H1 (cell line): Measurements from ENCODE around the gene ORAI1. TPM values are rescaled to one million over a fixed set of nuclear protein-coding genes. Genes with fewer than 3 reads are reported as not detected.

Experiments
- CTCF ChIA-PET: fragments of 300-600 bp; sonication (Branson Sonifier 250); formaldehyde crosslinking; loops from one replicate; lab custom pipeline; 2021; ENCODE audit not compliant: partially characterized antibody; lab: Charles Lee
- POLR2A ChIA-PET: fragments of 300-600 bp; sonication (Branson Sonifier 250); formaldehyde crosslinking; loops from one replicate; lab custom pipeline; 2021; ENCODE audit warnings: inconsistent platforms; ENCODE audit not compliant: partially characterized antibody; lab: Charles Lee
- DNase-seq, 2 experiments: peaks; one replicate each; pipeline versions ENCODE4 v3.0.0 to v3.0.0-alpha.2; 2010 to 2022; ENCODE audit warnings: low spot score in 2 of 2, low read depth in 1 of 2, mixed read lengths in 1 of 2
- FAIRE-seq: peaks from 2 replicates; lab custom pipeline; 2011; peaks lifted over from hg19 to GRCh38; lab: Jason Lieb, UNC
- H2AFZ ChIP-seq: 2 replicates; pipeline ENCODE4 v1.8.1; 2012; ENCODE audit warnings: low read length, inconsistent platforms
- H2AK5ac ChIP-seq: 2 replicates; pipeline ENCODE4 v1.6.1; 2013; ENCODE audit warnings: low read depth, low read length
- H2BK120ac ChIP-seq: replicated peaks from 2 replicates; pipeline ENCODE3; 2013; ENCODE audit warnings: low read depth, low read length, inconsistent platforms
- H2BK12ac ChIP-seq: 2 replicates; pipeline ENCODE4 v1.6.1; 2013; ENCODE audit warnings: low read depth, low read length
- H2BK15ac ChIP-seq: 2 replicates; pipeline ENCODE4 v1.6.1; 2013; ENCODE audit warnings: low read length
- H2BK20ac ChIP-seq: 2 replicates; pipeline ENCODE4 v1.6.1; 2013; ENCODE audit warnings: low read length
- H2BK5ac ChIP-seq: 2 replicates; pipeline ENCODE4 v1.6.1; 2013; ENCODE audit warnings: low read depth, low read length
- H3K14ac ChIP-seq: 2 replicates; pipeline ENCODE4 v1.6.1; 2013; ENCODE audit warnings: inconsistent platforms; ENCODE audit not compliant: insufficient read length
- H3K18ac ChIP-seq: 2 replicates; pipeline ENCODE4 v1.6.1; 2013; ENCODE audit warnings: low read length; ENCODE audit errors: extremely low read depth
- H3K23ac ChIP-seq: 2 replicates; pipeline ENCODE4 v1.6.1; 2013; ENCODE audit warnings: inconsistent platforms; ENCODE audit not compliant: insufficient read length
- H3K23me2 ChIP-seq: 2 replicates; pipeline ENCODE4 v1.6.1; 2013; ENCODE audit warnings: low read depth, low read length
- H3K27ac ChIP-seq: 2 replicates; pipeline ENCODE4 v1.6.1; 2011; ENCODE audit warnings: low read depth, low read length, inconsistent platforms
- H3K27me3 ChIP-seq, 4 experiments: replicated peaks in 1 of 4; 1 replicate in 1 of 4; 2 replicates in 3 of 4; pipeline versions ENCODE4 v1.6.1 to v1.8.1; 2011 to 2013; ENCODE audit warnings: low read length in 3 of 4, mild to moderate bottlenecking in 3 of 4, inconsistent platforms in 2 of 4, mixed read lengths in 2 of 4, moderate library complexity in 1 of 4; ENCODE audit not compliant: control insufficient read depth in 3 of 4, insufficient read depth in 3 of 4; ENCODE audit errors: extremely low read depth in 1 of 4
- H3K36me3 ChIP-seq, 4 experiments: 2 replicates each; pipeline versions ENCODE4 v1.6.1 to v1.8.1; 2011 to 2013; ENCODE audit warnings: mild to moderate bottlenecking in 4 of 4, low read length in 3 of 4, moderate library complexity in 2 of 4, control low read depth in 1 of 4, inconsistent platforms in 1 of 4; ENCODE audit not compliant: insufficient read depth in 4 of 4, control insufficient read depth in 2 of 4
- H3K4ac ChIP-seq: replicated peaks from 2 replicates; pipeline ENCODE3; 2013; ENCODE audit warnings: low read length, low read depth, mixed read lengths, inconsistent platforms; ENCODE audit not compliant: insufficient read length
- H3K4me1 ChIP-seq, 4 experiments: replicated peaks in 1 of 4; 1 replicate in 1 of 4; 2 replicates in 3 of 4; pipeline versions ENCODE4 v1.6.1 to v1.8.1; 2011 to 2013; ENCODE audit warnings: low read length in 3 of 4, inconsistent platforms in 2 of 4, mixed read lengths in 1 of 4; ENCODE audit not compliant: insufficient read depth in 4 of 4, control insufficient read depth in 3 of 4
- H3K4me2 ChIP-seq, 2 experiments: 2 replicates each; pipeline versions ENCODE4 v1.6.1 to v1.8.1; 2011 to 2013; ENCODE audit warnings: low read depth in 2 of 2, low read length in 2 of 2, control low read depth in 1 of 2, inconsistent platforms in 1 of 2, mild to moderate bottlenecking in 1 of 2; ENCODE audit not compliant: insufficient read depth in 1 of 2
- H3K4me3 ChIP-seq, 4 experiments: fragments of 200-600, 300-600 bp in 1 of 4; sonication (generic), shearing (Covaris generic), sonication (Bioruptor Twin) in 1 of 4; 2 replicates each; pipeline versions ENCODE4 v1.5.1 to v1.8.1; 2011 to 2016; ENCODE audit warnings: low read length in 4 of 4, low read depth in 3 of 4, control low read depth in 2 of 4, inconsistent platforms in 2 of 4, mild to moderate bottlenecking in 2 of 4, mixed read lengths in 1 of 4, moderate library complexity in 1 of 4; ENCODE audit not compliant: insufficient read depth in 2 of 4; ENCODE audit errors: extremely low read depth in 1 of 4
- H3K56ac ChIP-seq: replicated peaks from 2 replicates; pipeline ENCODE3; 2013; ENCODE audit warnings: low read depth, mild to moderate bottlenecking, mixed read lengths, low read length, inconsistent platforms; ENCODE audit not compliant: insufficient read length
- H3K79me1 ChIP-seq: 2 replicates; pipeline ENCODE4 v1.6.1; 2013; ENCODE audit warnings: low read depth, low read length, control low read depth
- H3K79me2 ChIP-seq, 2 experiments: 2 replicates each; pipeline versions ENCODE4 v1.6.1 to v1.8.1; 2012 to 2013; ENCODE audit warnings: low read length in 2 of 2, mild to moderate bottlenecking in 2 of 2, inconsistent platforms in 1 of 2; ENCODE audit not compliant: insufficient read depth in 2 of 2, control insufficient read depth in 1 of 2
- H3K9ac ChIP-seq, 4 experiments: replicated peaks in 1 of 4; 1 replicate in 1 of 4; 2 replicates in 3 of 4; pipeline versions ENCODE4 v1.6.1 to v1.8.1; 2011 to 2013; ENCODE audit warnings: low read depth in 3 of 4, low read length in 3 of 4, control low read depth in 2 of 4, mild to moderate bottlenecking in 2 of 4, moderate library complexity in 2 of 4, inconsistent platforms in 1 of 4; ENCODE audit errors: extremely low read depth in 1 of 4
- H3K9me3 ChIP-seq, 2 experiments: 2 replicates each; pipeline versions ENCODE4 v1.6.1 to v1.8.1; 2012 to 2013; ENCODE audit warnings: mild to moderate bottlenecking in 2 of 2, moderate library complexity in 2 of 2, control low read depth in 1 of 2, inconsistent platforms in 1 of 2, low read depth in 1 of 2, low read length in 1 of 2, mixed read lengths in 1 of 2; ENCODE audit not compliant: insufficient read depth in 2 of 2
- H4K20me1 ChIP-seq, 2 experiments: replicated peaks in 1 of 2; 2 replicates each; pipeline versions ENCODE3 to v1.8.1; 2011 to 2013; ENCODE audit warnings: inconsistent platforms in 2 of 2, low read length in 2 of 2, mild to moderate bottlenecking in 1 of 2; ENCODE audit not compliant: insufficient read depth in 2 of 2, control insufficient read depth in 1 of 2
- H4K5ac ChIP-seq: 2 replicates; pipeline ENCODE4 v1.6.1; 2013; ENCODE audit warnings: low read length, low read depth, mixed read lengths, inconsistent platforms; ENCODE audit not compliant: insufficient read length
- H4K8ac ChIP-seq: 2 replicates; pipeline ENCODE4 v1.8.0; 2013; ENCODE audit warnings: mild to moderate bottlenecking, moderate library complexity, low read length, inconsistent platforms; ENCODE audit not compliant: insufficient read depth; ENCODE audit errors: extremely low read depth
- H4K91ac ChIP-seq: replicated peaks from 2 replicates; pipeline ENCODE3; 2013; ENCODE audit warnings: low read length, mixed read lengths, inconsistent platforms; ENCODE audit not compliant: insufficient read length
- CHD1 ChIP-seq: IDR thresholded peaks from 2 replicates; pipeline ENCODE4 v1.6.1; 2012; ENCODE audit warnings: low read depth, low read length, improper control_type of control experiment
- KDM1A ChIP-seq: fragments of 200-600, 300-600 bp; sonication (generic); IDR thresholded peaks from 2 replicates; pipeline ENCODE4 v1.7.1; 2016; ENCODE audit warnings: mild to moderate bottlenecking, low read length, borderline replicate concordance
- SIRT6 ChIP-seq: IDR thresholded peaks from one replicate; pipeline ENCODE4 v1.7.1; 2012; ENCODE audit warnings: low read length, inconsistent platforms
- WGBS, 2 experiments: shearing (Covaris generic) in 1 of 2; methylation state at CpG; one replicate each; pipeline versions ENCODE4 v1.1.6 to v1.1.7; 2013 to 2015; ENCODE audit warnings: low lambda C conversion rate in 2 of 2, mixed read lengths in 2 of 2, inconsistent platforms in 1 of 2, low coverage in 1 of 2, missing lambda C conversion rate in 1 of 2; ENCODE audit not compliant: insufficient replicate concordance in 2 of 2, insufficient coverage in 1 of 2, insufficient read length in 1 of 2; ENCODE audit errors: extremely low coverage in 1 of 2, missing lambda C conversion rate in 1 of 2; 5-methylcytosine and 5-hydroxymethylcytosine counted together
- polyA plus RNA-seq, 7 experiments: library from polyadenylated mRNA; depleted of rRNA in 3 of 7; stranded (reverse) in 5 of 7; unstranded in 2 of 7; fragments of >200 nt in 5 of 7; fragments of 200-250 nt in 2 of 7; gene quantifications; 1 replicate in 5 of 7; 2 replicates in 1 of 7; 4 replicates in 1 of 7; pipeline versions ENCODE4 v1.2.1 to v1.2.3, GENCODE V29; 2011 to 2013; ENCODE audit warnings: missing spikeins in 2 of 7, mixed read lengths in 2 of 7
- total RNA-seq: library from RNA; stranded (reverse); fragmentation: NEBNext Ultra II Directional; extraction: Animal tissue kit (Norgen Biotek cat#: 25700); gene quantifications from 2 replicates; pipeline ENCODE4 v1.2.1, GENCODE V29; 2021

ORAI1 gene
- total and polyA plus RNA-seq, 2 of the 8 experiments (the other 6 are each of a cell fraction or from before 2014, with no cell fraction given), result 29.9 to 71.5 TPM

GRCh38 chr12:121651320-121651719 lies 25.0 kb downstream of the ORAI1 start:
- CTCF ChIA-PET, result interaction anchor here (0.6 to 2.9 kb wide), 5 partner anchors 10 to 1134 kb away, joined by 3 to 16 read pairs (median 4); partner anchors contain the start of gene MORN3
- 85% methylated on average over 8 of the region's 8 CpGs; no CpG with 5 or more reads in 1 of the 2 experiments for WGBS, 2 experiments
- Histone ChIP-seq H3K79me1 (no peaks in the 10 kb centered on the region), H3K4me3 (no peak overlapping the region), H2BK120ac (no peak overlapping the region), H3K4ac (no peak overlapping the region), H3K4me2 (no peak overlapping the region), H4K5ac (no peak overlapping the region), H3K56ac (no peak overlapping the region), H3K9me3 (no peaks in the 10 kb centered on the region), H3K23ac (no peak overlapping the region), H4K20me1 (no peaks in the 10 kb centered on the region), H3K27me3 (no peaks in the 10 kb centered on the region), H2AFZ (no peak overlapping the region), H2BK12ac (0 out of 2 replicates have a peak overlapping the region, but pooled peaks have one; percentile 60), H2BK20ac (no peak overlapping the region), H3K14ac (no peak overlapping the region), H4K8ac (no peak overlapping the region), H3K23me2 (no peaks in the 10 kb centered on the region), H3K27ac (no peak overlapping the region), H3K36me3 (peaks cover 0 to 3% (median 0%) of the 10 kb centered on the region in 4 experiments; a peak in 1 of 8 replicates), H3K9ac (no peak overlapping the region), H2AK5ac (no peak overlapping the region), H3K18ac (peak overlapping the region; percentile 9; the same call in 1 of the 2 replicates), H2BK15ac (no peak overlapping the region), H3K79me2 (no peaks in the 10 kb centered on the region), H2BK5ac (0 out of 2 replicates have a peak overlapping the region, but pooled peaks have one; percentile 44), H3K4me1 (peaks cover 0 to 5% (median 2%) of the 10 kb centered on the region in 4 experiments; a peak in 3 of 7 replicates), H4K91ac (no peak overlapping the region)
- POLR2A ChIA-PET, result interaction anchor here (0.7 to 1.5 kb wide), 7 partner anchors 8 to 71 kb away, joined by 3 to 14 read pairs (median 3); partner anchors contain the start of gene KDM2B
- FAIRE-seq (no peak), DNase-seq (no peak)
- TF ChIP-seq KDM1A (no peak), CHD1 (no peak), SIRT6 (no peak)
